SK-N-SH treated with all-trans-retinoic acid at 6 μM for 48 hours (cell line): Measurements from ENCODE around the gene RPRD1B.
"Not testable (repeated sequence)": the region's sequence is repeated elsewhere in the genome, so short reads cannot be mapped to it uniquely, and the experiment has no call there.

Experiments
- ATAC-seq: fragments of 200-7000 bp; cut with Tn5 transposase; 3 replicates; pipeline ENCODE4 v1.9.1; 2020; ENCODE audit warnings: mild to moderate bottlenecking, moderate library complexity
- ARNTL ChIP-seq: fragments of 450-650 bp; formaldehyde crosslinking; IDR thresholded peaks from 2 replicates; pipeline ENCODE4 v1.5.0; 2020; ENCODE audit warnings: low read depth, mild to moderate bottlenecking, moderate library complexity, borderline replicate concordance
- BACH2 ChIP-seq: fragments of 250-450 bp; sonication (Bioruptor Pico); IDR thresholded peaks from 2 replicates; pipeline ENCODE4 v1.9.0; 2021; ENCODE audit warnings: mild to moderate bottlenecking, borderline replicate concordance
- CSDC2 ChIP-seq: fragments of 250-450 bp; sonication (Bioruptor Pico); IDR thresholded peaks from 2 replicates; pipeline ENCODE4 v1.5.0; 2020; ENCODE audit warnings: mild to moderate bottlenecking, moderate library complexity
- ESRRG ChIP-seq: fragments of 250-450 bp; sonication (Bioruptor Pico); IDR thresholded peaks from 2 replicates; pipeline ENCODE4 v1.6.1; 2021; ENCODE audit warnings: mild to moderate bottlenecking
- ISL1 ChIP-seq: fragments of 250-450 bp; sonication (Bioruptor Pico); IDR thresholded peaks from 2 replicates; pipeline ENCODE4 v2.1.2; 2022; ENCODE audit warnings: mild to moderate bottlenecking, moderate library complexity
- OSR1 ChIP-seq: fragments of 250-450 bp; sonication (Bioruptor Pico); IDR thresholded peaks from 2 replicates; pipeline ENCODE4 v1.8.0; 2022; ENCODE audit warnings: moderate library complexity, mild to moderate bottlenecking, inconsistent platforms
- RARB ChIP-seq: fragments of 250-450 bp; sonication (Bioruptor Pico); IDR thresholded peaks from 2 replicates; pipeline ENCODE4 v1.8.0; 2021; ENCODE audit warnings: mild to moderate bottlenecking, moderate library complexity
- SNAI2 ChIP-seq: fragments of 250-450 bp; sonication (Bioruptor Pico); IDR thresholded peaks from 2 replicates; pipeline ENCODE4 v1.5.0; 2020; ENCODE audit warnings: mild to moderate bottlenecking, moderate library complexity
- TCF4 ChIP-seq: fragments of 250-450 bp; sonication (Bioruptor Pico); IDR thresholded peaks from 2 replicates; pipeline ENCODE4 v1.8.0; 2021; ENCODE audit warnings: mild to moderate bottlenecking, moderate library complexity, borderline replicate concordance
- TOX ChIP-seq: fragments of 250-450 bp; sonication (Bioruptor Pico); IDR thresholded peaks from 2 replicates; pipeline ENCODE4 v1.8.0; 2021; ENCODE audit warnings: mild to moderate bottlenecking, moderate library complexity, borderline replicate concordance
- ZC3H10 ChIP-seq: fragments of 250-450 bp; sonication (Bioruptor Pico); IDR thresholded peaks from 2 replicates; pipeline ENCODE4 v1.5.1; 2021; ENCODE audit warnings: mild to moderate bottlenecking, moderate library complexity
- ZFP3 ChIP-seq: fragments of 250-450 bp; sonication (Bioruptor Pico); IDR thresholded peaks from 2 replicates; pipeline ENCODE4 v1.5.0; 2020; ENCODE audit warnings: mild to moderate bottlenecking, moderate library complexity
- ZFP30 ChIP-seq: fragments of 450-650 bp; formaldehyde crosslinking; IDR thresholded peaks from 2 replicates; pipeline ENCODE4 v1.5.0; 2022; ENCODE audit warnings: mild to moderate bottlenecking, moderate library complexity
- ZNF70 ChIP-seq: fragments of 450-650 bp; formaldehyde crosslinking; IDR thresholded peaks from 2 replicates; pipeline ENCODE4 v1.5.0; 2020; ENCODE audit warnings: mild to moderate bottlenecking, moderate library complexity
- TF ChIP-seq, protein P1 (sequence below): fragments of 250-450 bp; sonication (Bioruptor Pico); IDR thresholded peaks from 2 replicates; pipeline ENCODE4 v1.8.0; 2021; ENCODE audit warnings: low read depth, mild to moderate bottlenecking, moderate library complexity, borderline replicate concordance
- TF ChIP-seq, protein P2 (sequence below): fragments of 250-450 bp; sonication (Bioruptor Pico); IDR thresholded peaks from 2 replicates; pipeline ENCODE4 v1.5.1; 2021; ENCODE audit warnings: mild to moderate bottlenecking, moderate library complexity
- TF ChIP-seq, protein P3 (sequence below): fragments of 250-450 bp; sonication (Bioruptor Pico); IDR thresholded peaks from 2 replicates; pipeline ENCODE4 v1.8.0; 2020; ENCODE audit warnings: mild to moderate bottlenecking, moderate library complexity, borderline replicate concordance
- TF ChIP-seq, protein P4 (sequence below): fragments of 250-450 bp; sonication (Bioruptor Pico); IDR thresholded peaks from 2 replicates; pipeline ENCODE4 v1.5.1; 2020; ENCODE audit warnings: low read depth, mild to moderate bottlenecking, moderate library complexity
- TF ChIP-seq, protein P5 (sequence below): fragments of 250-450 bp; sonication (Bioruptor Pico); IDR thresholded peaks from 2 replicates; pipeline ENCODE4 v1.5.0; 2020; ENCODE audit warnings: mild to moderate bottlenecking, moderate library complexity

RPRD1B gene

DNA sequence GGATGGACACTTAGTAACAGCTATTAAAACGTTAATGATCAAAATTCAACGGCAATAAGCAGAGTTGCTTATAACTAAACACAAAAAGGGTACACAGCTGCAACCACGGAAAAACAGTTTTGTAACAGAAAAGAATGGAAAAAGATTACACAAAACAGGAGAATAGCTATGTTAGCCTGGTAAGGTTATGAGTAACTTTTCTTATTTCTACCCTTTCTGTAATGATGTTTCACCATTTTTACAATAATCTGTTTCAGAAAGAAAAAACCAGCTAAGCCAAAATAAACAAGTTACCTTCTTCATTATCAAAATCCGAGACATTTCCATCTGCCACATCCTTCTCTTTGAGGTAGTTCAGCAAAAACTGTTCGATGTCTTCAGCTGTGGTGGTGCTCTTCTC lies 27.6 kb upstream of the RPRD1B start:
- ATAC-seq, result no peak
- TF ChIP-seq ZFP30 (CRISPR knock-in tag), result no peak
- TF ChIP-seq, protein P1, sequence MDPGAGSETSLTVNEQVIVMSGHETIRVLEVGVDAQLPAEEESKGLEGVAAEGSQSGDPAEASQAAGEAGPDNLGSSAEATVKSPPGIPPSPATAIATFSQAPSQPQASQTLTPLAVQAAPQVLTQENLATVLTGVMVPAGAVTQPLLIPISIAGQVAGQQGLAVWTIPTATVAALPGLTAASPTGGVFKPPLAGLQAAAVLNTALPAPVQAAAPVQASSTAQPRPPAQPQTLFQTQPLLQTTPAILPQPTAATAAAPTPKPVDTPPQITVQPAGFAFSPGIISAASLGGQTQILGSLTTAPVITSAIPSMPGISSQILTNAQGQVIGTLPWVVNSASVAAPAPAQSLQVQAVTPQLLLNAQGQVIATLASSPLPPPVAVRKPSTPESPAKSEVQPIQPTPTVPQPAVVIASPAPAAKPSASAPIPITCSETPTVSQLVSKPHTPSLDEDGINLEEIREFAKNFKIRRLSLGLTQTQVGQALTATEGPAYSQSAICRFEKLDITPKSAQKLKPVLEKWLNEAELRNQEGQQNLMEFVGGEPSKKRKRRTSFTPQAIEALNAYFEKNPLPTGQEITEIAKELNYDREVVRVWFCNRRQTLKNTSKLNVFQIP (CRISPR knock-in tag), result no peak
- TF ChIP-seq, protein P2, sequence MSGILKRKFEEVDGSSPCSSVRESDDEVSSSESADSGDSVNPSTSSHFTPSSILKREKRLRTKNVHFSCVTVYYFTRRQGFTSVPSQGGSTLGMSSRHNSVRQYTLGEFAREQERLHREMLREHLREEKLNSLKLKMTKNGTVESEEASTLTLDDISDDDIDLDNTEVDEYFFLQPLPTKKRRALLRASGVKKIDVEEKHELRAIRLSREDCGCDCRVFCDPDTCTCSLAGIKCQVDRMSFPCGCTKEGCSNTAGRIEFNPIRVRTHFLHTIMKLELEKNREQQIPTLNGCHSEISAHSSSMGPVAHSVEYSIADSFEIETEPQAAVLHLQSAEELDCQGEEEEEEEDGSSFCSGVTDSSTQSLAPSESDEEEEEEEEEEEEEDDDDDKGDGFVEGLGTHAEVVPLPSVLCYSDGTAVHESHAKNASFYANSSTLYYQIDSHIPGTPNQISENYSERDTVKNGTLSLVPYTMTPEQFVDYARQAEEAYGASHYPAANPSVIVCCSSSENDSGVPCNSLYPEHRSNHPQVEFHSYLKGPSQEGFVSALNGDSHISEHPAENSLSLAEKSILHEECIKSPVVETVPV, result no peak
- TF ChIP-seq BACH2 (CRISPR knock-in tag), result no peak
- TF ChIP-seq, protein P3, sequence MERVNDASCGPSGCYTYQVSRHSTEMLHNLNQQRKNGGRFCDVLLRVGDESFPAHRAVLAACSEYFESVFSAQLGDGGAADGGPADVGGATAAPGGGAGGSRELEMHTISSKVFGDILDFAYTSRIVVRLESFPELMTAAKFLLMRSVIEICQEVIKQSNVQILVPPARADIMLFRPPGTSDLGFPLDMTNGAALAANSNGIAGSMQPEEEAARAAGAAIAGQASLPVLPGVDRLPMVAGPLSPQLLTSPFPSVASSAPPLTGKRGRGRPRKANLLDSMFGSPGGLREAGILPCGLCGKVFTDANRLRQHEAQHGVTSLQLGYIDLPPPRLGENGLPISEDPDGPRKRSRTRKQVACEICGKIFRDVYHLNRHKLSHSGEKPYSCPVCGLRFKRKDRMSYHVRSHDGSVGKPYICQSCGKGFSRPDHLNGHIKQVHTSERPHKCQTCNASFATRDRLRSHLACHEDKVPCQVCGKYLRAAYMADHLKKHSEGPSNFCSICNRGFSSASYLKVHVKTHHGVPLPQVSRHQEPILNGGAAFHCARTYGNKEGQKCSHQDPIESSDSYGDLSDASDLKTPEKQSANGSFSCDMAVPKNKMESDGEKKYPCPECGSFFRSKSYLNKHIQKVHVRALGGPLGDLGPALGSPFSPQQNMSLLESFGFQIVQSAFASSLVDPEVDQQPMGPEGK (CRISPR knock-in tag), result no peak
- no peak for TF ChIP-seq ZC3H10
- no peak for TF ChIP-seq TOX
- no peak for TF ChIP-seq SNAI2 (CRISPR knock-in tag)
- TF ChIP-seq RARB (CRISPR knock-in tag), result no peak
- no peak for TF ChIP-seq ISL1 (CRISPR knock-in tag)
- TF ChIP-seq, protein P4, sequence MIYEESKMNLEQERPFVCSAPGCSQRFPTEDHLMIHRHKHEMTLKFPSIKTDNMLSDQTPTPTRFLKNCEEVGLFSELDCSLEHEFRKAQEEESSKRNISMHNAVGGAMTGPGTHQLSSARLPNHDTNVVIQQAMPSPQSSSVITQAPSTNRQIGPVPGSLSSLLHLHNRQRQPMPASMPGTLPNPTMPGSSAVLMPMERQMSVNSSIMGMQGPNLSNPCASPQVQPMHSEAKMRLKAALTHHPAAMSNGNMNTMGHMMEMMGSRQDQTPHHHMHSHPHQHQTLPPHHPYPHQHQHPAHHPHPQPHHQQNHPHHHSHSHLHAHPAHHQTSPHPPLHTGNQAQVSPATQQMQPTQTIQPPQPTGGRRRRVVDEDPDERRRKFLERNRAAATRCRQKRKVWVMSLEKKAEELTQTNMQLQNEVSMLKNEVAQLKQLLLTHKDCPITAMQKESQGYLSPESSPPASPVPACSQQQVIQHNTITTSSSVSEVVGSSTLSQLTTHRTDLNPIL (CRISPR knock-in tag), result no peak
- TF ChIP-seq ZNF70 (CRISPR knock-in tag), result no peak
- TF ChIP-seq, all 23 proteins: peak for 0

DNA sequence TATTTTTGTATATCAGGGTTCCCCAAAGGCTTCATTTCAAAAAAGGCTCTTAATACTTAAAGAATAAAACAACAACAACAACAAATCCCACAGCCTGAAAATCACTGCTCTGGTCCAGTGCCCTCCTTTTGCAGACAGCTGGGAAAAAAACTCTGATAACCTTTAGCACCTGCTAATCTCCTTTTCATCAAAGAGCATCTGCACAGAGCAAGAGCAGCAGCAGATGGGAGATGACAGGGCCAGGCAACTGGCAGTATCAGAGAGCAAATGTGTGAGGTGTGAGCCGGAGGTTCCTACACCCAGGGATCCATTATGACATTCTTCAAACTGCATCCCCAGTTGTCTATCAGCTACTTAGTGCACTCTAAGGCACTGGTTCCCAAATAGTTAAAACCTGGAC lies 26.0 kb upstream of the RPRD1B start:
- no peak for ATAC-seq
- TF ChIP-seq CSDC2 (CRISPR knock-in tag) (no peak), TCF4 (CRISPR knock-in tag) (peak; percentile 59; the same call in 1 of the 2 replicates), RARB (CRISPR knock-in tag) (no peak)

DNA sequence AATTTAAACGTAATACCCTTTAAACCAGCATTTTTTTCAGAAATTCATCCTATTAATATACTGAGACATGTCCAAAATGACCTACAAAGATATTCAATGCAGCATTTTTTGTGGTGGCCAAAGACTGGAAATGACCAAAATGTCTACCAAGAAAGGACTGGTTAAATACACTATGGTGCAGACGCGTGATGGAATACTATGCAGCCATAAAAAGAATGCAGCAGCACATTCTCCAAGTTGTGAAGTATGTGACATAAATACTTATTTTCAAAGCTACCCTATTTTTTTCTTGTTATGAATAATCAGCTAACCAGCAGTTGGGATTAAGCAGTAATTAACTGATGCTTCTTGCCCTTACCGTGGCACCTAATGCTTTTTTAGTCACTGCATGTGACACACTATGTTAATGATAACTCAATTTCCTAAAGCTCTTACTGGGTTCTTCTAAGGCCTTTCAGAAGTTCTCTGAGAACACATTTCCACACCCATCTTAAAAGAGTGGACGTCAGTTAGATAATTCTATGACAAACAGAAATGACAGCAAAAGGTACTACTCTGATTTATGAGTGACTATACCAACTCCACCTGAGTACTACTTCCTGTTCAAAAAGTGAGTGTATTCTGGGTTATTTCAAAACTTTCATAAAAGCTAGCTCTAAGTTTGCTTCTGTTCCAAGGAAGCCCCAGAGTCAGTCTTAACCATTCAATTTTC lies 25.2 kb upstream of the RPRD1B start:
- no peak for ATAC-seq
- TF ChIP-seq RARB (CRISPR knock-in tag), result no peak

DNA sequence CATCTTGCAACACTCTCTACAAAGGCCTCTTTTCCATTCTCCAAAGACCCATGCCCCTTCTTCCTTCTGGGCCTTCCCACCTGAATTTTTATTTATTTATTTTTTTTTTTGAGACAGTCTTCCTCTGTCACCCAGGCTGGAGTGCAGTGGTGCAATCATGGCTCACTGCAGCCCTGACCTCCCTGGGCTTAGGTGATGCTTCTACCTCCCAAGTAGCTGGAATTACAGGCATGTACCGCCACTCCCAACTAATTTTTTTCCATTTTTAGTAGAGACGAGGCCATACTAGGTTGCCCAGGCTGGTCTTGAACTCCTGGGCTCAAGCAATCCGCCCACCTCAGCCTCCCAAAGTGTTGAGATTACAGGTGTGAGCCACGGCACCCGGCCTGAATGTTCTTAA lies 24.1 kb upstream of the RPRD1B start:
- ATAC-seq, result not testable (repeated sequence)

DNA sequence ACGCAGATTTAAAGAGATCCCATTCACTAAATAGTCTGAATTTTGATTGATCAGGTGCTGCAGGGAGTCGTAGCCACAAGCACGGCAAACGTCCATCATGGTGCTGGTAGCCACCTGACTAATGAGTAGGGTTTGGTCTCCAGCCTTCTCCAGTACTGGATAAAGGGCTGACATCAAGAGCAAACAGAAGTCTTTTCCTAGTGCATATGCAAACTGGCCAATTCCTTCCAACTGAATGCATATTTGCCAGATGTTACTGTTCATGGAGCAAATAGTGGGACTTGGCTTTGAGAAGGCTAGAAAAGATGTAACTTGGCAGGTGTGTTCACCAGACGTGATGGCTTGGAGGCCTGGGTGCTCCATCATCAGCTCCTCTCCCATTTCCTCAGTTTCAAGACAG lies 21.9 kb upstream of the RPRD1B start:
- no peak for ATAC-seq
- TF ChIP-seq ESRRG (CRISPR knock-in tag) (no peak), ARNTL (CRISPR knock-in tag) (no peak), RARB (CRISPR knock-in tag) (no peak), OSR1 (CRISPR knock-in tag) (no peak), CSDC2 (CRISPR knock-in tag) (no peak), ZFP3 (CRISPR knock-in tag) (no peak)
- TF ChIP-seq, protein P5, sequence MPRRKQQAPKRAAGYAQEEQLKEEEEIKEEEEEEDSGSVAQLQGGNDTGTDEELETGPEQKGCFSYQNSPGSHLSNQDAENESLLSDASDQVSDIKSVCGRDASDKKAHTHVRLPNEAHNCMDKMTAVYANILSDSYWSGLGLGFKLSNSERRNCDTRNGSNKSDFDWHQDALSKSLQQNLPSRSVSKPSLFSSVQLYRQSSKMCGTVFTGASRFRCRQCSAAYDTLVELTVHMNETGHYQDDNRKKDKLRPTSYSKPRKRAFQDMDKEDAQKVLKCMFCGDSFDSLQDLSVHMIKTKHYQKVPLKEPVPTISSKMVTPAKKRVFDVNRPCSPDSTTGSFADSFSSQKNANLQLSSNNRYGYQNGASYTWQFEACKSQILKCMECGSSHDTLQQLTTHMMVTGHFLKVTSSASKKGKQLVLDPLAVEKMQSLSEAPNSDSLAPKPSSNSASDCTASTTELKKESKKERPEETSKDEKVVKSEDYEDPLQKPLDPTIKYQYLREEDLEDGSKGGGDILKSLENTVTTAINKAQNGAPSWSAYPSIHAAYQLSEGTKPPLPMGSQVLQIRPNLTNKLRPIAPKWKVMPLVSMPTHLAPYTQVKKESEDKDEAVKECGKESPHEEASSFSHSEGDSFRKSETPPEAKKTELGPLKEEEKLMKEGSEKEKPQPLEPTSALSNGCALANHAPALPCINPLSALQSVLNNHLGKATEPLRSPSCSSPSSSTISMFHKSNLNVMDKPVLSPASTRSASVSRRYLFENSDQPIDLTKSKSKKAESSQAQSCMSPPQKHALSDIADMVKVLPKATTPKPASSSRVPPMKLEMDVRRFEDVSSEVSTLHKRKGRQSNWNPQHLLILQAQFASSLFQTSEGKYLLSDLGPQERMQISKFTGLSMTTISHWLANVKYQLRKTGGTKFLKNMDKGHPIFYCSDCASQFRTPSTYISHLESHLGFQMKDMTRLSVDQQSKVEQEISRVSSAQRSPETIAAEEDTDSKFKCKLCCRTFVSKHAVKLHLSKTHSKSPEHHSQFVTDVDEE (CRISPR knock-in tag), result no peak
- TF ChIP-seq, protein P1 (CRISPR knock-in tag), result no peak
- TF ChIP-seq, protein P4 (CRISPR knock-in tag), result no peak
- TF ChIP-seq, protein P3 (CRISPR knock-in tag), result no peak
